Sigmoid colon (tissue), 7 donors: ENCODE results near the gene KANK4. TPM values are rescaled to one million over a fixed set of nuclear protein-coding genes. Genes with fewer than 3 reads are reported as not detected.

Experiments
- DNase-seq: peaks from one replicate; pipeline ENCODE4 v3.0.0-alpha.2; 2019
- H3K27ac ChIP-seq, 4 donors: fragments of 200-600 bp; sonication (generic); one replicate each; pipeline ENCODE4 v1.5.1; 2016 to 2019; ENCODE audit warnings: mild to moderate bottlenecking in 1 of 4
- H3K27me3 ChIP-seq, 3 donors: fragments of 200-600 bp; sonication (generic); one replicate each; pipeline ENCODE4 v1.5.1; 2019; ENCODE audit warnings: mild to moderate bottlenecking in 1 of 3
- H3K36me3 ChIP-seq, 4 donors: fragments of 200-600 bp; sonication (generic); one replicate each; pipeline ENCODE4 v1.5.1; 2016 to 2019
- H3K4me1 ChIP-seq, 4 donors: fragments of 200-600 bp; sonication (generic); one replicate each; pipeline ENCODE4 v1.5.1; 2017 to 2019
- H3K4me3 ChIP-seq, 4 donors: fragments of 200-600 bp; sonication (generic); one replicate each; pipeline ENCODE4 v1.5.1; 2017 to 2019; ENCODE audit warnings: mild to moderate bottlenecking in 2 of 4, moderate library complexity in 1 of 4
- H3K9me3 ChIP-seq, 4 donors: fragments of 200-600 bp in 3 of 4; sonication (generic) in 3 of 4; one replicate each; pipeline versions ENCODE4 v1.5.1 to v1.6.1; 2013 to 2019
- CTCF ChIP-seq, 4 experiments: fragments of 450-650 bp in 3 of 4; fragments of 200-600 bp in 1 of 4; IDR thresholded peaks; one replicate each; pipeline ENCODE4 v1.5.1; 2016 to 2019; ENCODE audit warnings: antibody characterized with exemption in 4 of 4, mild to moderate bottlenecking in 3 of 4, moderate library complexity in 2 of 4
- EP300 ChIP-seq, 4 donors: sonication (generic); formaldehyde crosslinking; IDR thresholded peaks; one replicate each; pipeline ENCODE4 v1.6.1; 2017; ENCODE audit warnings: antibody characterized with exemption in 4 of 4
- POLR2A ChIP-seq, 2 donors: fragments of 450-650 bp; IDR thresholded peaks; one replicate each; pipeline ENCODE4 v1.6.1; 2016; ENCODE audit warnings: antibody characterized with exemption in 2 of 2, mild to moderate bottlenecking in 2 of 2, moderate library complexity in 2 of 2
- POLR2AphosphoS5 ChIP-seq, 4 donors: sonication (generic); formaldehyde crosslinking; IDR thresholded peaks; one replicate each; pipeline ENCODE4 v1.6.1; 2017; ENCODE audit warnings: antibody characterized with exemption in 4 of 4
- WGBS, 2 donors: extraction: QIAGEN DNeasy Blood & Tissue Kit; methylation state at CpG; one replicate each; pipeline ENCODE4 v1.1.7; 2013; 5-methylcytosine and 5-hydroxymethylcytosine counted together
- intact Hi-C: fragments of 100-400 bp; cut with DNase I; formaldehyde crosslinking; loops from one replicate; pipeline ENCODE4 v1.15.1; 2023
- polyA plus RNA-seq, 3 donors: library from polyadenylated mRNA; stranded (reverse); fragments of 200-250 nt; gene quantifications; one replicate each; pipeline ENCODE4 v1.2.3, GENCODE V29; 2013
- total RNA-seq, 4 donors: library from RNA; depleted of rRNA; stranded (reverse); fragments of >200 nt; gene quantifications; one replicate each; pipeline ENCODE4 v1.1.0, GENCODE V29; 2016
- donor health status: healthy with polysubstance abuse.
- donor health status: Bipolar disorder and iron deficiency.
- donor health status: healthy.

KANK4 gene
- total and polyA plus RNA-seq, 7 donors, result 0.60 to 2.4 (median 1.6) TPM; not detected in 1

GRCh38 chr1:62209931-62210595, 109.2 kb downstream of the KANK4 start:
- WGBS, 2 donors, result 73 to 94% methylated on average over 1 of the region's 1 CpG

GRCh38 chr1:62208970-62209369, 110.3 kb downstream of the KANK4 start:
- no peaks in the 10 kb centered on the region for H3K27me3 ChIP-seq
- no peak for TF ChIP-seq POLR2A (IDR thresholded peaks at IDR 0.05)
- TF ChIP-seq POLR2AphosphoS5 (IDR thresholded peaks at IDR 0.05), result no peak
- TF ChIP-seq EP300 (IDR thresholded peaks at IDR 0.05), result no peak
- no peak for TF ChIP-seq CTCF (IDR thresholded peaks at IDR 0.05)
- peaks cover 0 to 10% (median 0%) of the 10 kb centered on the region in 4 donors for H3K9me3 ChIP-seq
- intact Hi-C loops, result no loop called here
- no peaks in the 10 kb centered on the region for H3K4me1 ChIP-seq
- DNase-seq, result no peak
- no peak overlapping the region for H3K27ac ChIP-seq
- H3K4me3 ChIP-seq, result no peak overlapping the region
- H3K36me3 ChIP-seq, result no peaks in the 10 kb centered on the region
- 0 to 1% methylated on average over 1 of the region's 1 CpG for WGBS, 2 donors

More at GRCh38 chr1:62209931-62210595, 109.2 kb downstream of the KANK4 start:
- peak; percentile 3 for DNase-seq
- Histone ChIP-seq H3K4me1 (no peaks in the 10 kb centered on the region), H3K4me3 (no peak overlapping the region), H3K27ac (no peak overlapping the region), H3K36me3 (no peaks in the 10 kb centered on the region), H3K27me3 (no peaks in the 10 kb centered on the region), H3K9me3 (peaks cover 0 to 10% (median 0%) of the 10 kb centered on the region in 4 donors)
- TF ChIP-seq POLR2AphosphoS5 (IDR thresholded peaks at IDR 0.05), result no peak
- intact Hi-C loops, result no loop called here

DNA sequence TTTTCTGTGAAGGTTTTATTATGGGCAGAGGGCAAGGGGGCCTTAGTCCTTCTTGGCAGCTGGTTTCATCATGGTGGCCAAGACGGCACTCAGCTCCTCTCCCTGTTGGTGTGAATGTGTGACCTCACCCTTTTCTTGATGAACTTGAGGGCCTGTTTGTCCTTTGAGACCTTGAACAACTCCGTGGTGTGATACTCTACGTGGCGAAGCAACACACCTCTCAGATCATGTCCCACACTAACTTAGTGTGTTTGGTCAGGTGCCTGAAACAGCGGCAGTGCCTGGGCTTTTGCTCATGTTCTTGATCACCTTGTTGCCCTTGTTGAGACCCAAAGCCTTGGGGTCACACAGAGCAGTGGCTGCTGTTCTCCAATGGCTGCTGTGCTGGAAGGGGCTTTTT, 111.1 kb downstream of the KANK4 start:
- Histone ChIP-seq H3K36me3 (no peaks in the 10 kb centered on the region), H3K27me3 (no peaks in the 10 kb centered on the region), H3K27ac (no peak overlapping the region), H3K4me1 (no peaks in the 10 kb centered on the region), H3K9me3 (peaks cover 0 to 10% (median 0%) of the 10 kb centered on the region in 4 donors), H3K4me3 (no peak overlapping the region)
- TF ChIP-seq CTCF (IDR thresholded peaks at IDR 0.05), result no peak
- TF ChIP-seq POLR2A (IDR thresholded peaks at IDR 0.05), result no peak
- TF ChIP-seq EP300 (IDR thresholded peaks at IDR 0.05), result no peak
- TF ChIP-seq POLR2AphosphoS5 (IDR thresholded peaks at IDR 0.05), result no peak
- intact Hi-C loops, result no loop called here
- DNase-seq, result peak; percentile 28
- 96 to 100% methylated on average over 5 of the region's 5 CpGs for WGBS, 2 donors

GRCh38 chr1:62207187-62207586, 112.0 kb downstream of the KANK4 start:
- intact Hi-C loops, result no loop called here
- WGBS, 2 donors, result 95 to 97% methylated on average over 2 of the region's 2 CpGs
- Histone ChIP-seq H3K9me3 (peaks cover 0 to 10% (median 0%) of the 10 kb centered on the region in 4 donors), H3K4me3 (no peak overlapping the region), H3K27ac (no peak overlapping the region), H3K36me3 (no peaks in the 10 kb centered on the region), H3K4me1 (no peaks in the 10 kb centered on the region), H3K27me3 (no peaks in the 10 kb centered on the region)
- no peak for DNase-seq
- TF ChIP-seq CTCF (IDR thresholded peaks at IDR 0.05), result no peak
- TF ChIP-seq POLR2A (IDR thresholded peaks at IDR 0.05), result no peak
- TF ChIP-seq POLR2AphosphoS5 (IDR thresholded peaks at IDR 0.05), result no peak
- no peak for TF ChIP-seq EP300 (IDR thresholded peaks at IDR 0.05)

GRCh38 chr1:62198781-62199125, 120.5 kb downstream of the KANK4 start:
- no peak overlapping the region for H3K4me3 ChIP-seq
- H3K27ac ChIP-seq, result no peak overlapping the region
- no peaks in the 10 kb centered on the region for H3K9me3 ChIP-seq
- intact Hi-C loops, result no loop called here
- peaks cover 3 to 37% (median 3%) of the 10 kb centered on the region in 3 donors for H3K27me3 ChIP-seq
- DNase-seq, result no peak
- no peaks in the 10 kb centered on the region for H3K4me1 ChIP-seq
- no peaks in the 10 kb centered on the region for H3K36me3 ChIP-seq
- no peak for TF ChIP-seq CTCF (IDR thresholded peaks at IDR 0.05)
- TF ChIP-seq POLR2A (IDR thresholded peaks at IDR 0.05), result no peak
- TF ChIP-seq EP300 (IDR thresholded peaks at IDR 0.05), result no peak
- no peak for TF ChIP-seq POLR2AphosphoS5 (IDR thresholded peaks at IDR 0.05)
- 46 to 52% methylated on average over 3 of the region's 3 CpGs for WGBS, 2 donors
